Subcutaneous adipose tissue (tissue), 4 donors: Measurements from ENCODE around the gene GRK6. TPM values are rescaled to one million over a fixed set of nuclear protein-coding genes. Genes with fewer than 3 reads are reported as not detected.

Experiments used
- CTCF ChIP-seq: fragments of 450-650 bp; IDR thresholded peaks from one replicate; pipeline ENCODE4 v1.5.1; 2016; ENCODE audit warnings: low read depth, mild to moderate bottlenecking, control low read depth, antibody characterized with exemption, moderate library complexity
- total RNA-seq, 4 donors: library from RNA; depleted of rRNA; stranded (reverse); fragments of >200 nt; gene quantifications; one replicate each; pipeline ENCODE4 v1.1.0, GENCODE V29; 2016

Gene GRK6
- total RNA-seq, 4 donors from 2014 or later: 9.3 to 22.6 (median 19.7) TPM

DNA sequence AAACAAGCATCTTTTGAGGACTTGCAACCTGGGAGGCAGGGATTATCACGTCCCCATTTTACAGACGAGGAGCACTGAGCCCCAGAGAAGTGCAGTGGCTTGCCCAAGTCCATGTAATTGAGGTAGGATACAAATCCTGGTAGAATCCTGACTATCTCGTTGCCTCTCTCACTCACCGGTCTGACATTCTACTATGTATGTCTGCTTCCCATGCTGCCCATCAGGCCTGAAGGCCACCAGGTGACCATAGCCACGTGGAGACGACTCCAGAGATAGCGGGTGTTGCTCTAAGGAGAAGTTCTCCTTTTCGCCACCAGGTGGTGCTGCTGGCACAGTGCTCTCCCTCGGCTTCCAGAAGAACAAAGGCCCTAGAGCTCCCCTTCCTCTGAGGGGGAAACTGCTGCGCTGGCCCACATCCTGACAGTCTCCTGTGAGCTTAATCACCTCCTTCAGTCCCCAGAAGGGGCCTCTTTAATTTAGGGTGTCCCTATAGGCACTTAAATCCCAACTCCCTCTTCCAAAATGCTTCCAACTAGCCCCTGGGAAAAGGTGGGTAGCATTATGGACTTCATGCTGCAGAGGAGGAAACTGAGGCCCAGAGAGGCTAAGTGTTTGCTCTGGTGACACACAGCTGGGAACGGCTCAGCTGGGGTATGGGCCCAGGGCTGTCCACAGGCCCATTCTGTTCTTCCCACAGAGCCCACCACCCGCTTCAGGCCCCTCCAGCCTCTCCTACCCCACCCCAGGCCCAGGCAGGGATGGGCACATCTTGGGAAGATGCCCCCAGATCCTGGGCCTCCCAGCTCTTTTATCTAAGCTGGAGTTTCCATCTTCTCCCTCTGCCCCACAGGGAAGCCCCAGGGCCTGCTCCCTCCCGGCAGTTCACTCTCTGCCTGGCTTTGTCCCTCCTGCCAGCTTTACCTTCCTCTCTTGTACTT, 35.8 kb upstream of the GRK6 start:
- TF ChIP-seq CTCF: no peak

- no peak for TF ChIP-seq CTCF
Measured at GRCh38 chr5:177392765-177393164, 33.7 kb upstream of the GRK6 start.

DNA sequence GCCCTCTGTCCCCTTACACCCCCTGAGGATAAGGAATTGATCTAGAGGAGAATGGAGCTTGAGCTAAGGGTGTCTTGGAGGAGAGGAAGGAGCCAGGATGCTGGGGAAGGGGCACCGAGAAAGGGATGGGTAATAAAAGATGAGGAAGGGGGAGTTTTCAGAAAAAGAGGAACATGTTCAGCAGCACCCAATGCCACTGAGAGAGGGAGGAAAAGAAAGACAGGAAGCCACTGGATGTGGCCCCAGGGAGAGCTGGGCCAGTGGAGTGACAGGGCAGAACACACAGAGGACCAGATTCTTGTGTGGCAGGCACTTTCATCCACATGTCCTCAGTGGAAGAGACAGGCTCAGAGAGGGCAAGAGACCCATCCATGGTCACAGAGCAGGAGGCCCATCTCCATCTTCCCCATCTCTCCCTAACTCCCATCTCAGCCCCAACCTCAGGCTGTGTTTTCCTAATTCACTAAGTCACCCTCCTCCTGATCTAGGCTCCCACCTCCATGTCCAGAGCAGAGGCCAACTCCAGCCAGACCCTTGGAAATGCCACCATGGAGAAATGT, 33.2 kb upstream of the GRK6 start:
- TF ChIP-seq CTCF: no peak

DNA sequence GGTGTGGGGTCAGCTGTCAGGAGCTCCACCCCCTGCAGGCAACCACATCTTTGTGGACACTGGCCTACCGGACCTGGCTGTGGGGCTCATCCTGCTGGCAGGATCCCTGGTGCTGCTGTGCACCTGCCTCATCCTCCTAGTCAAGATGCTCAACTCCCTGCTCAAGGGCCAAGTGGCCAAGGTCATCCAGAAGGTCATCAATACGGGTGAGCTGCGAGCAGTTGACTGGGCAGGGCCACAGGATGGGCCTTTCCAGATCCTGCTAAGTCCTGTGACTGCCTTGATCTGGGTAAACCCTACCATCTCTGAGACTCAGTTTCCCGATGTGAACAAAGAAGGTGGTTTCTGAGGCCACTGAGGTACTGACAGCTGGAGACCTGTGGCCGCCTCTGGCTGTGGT, 32.5 kb upstream of the GRK6 start:
- TF ChIP-seq CTCF: no peak

DNA sequence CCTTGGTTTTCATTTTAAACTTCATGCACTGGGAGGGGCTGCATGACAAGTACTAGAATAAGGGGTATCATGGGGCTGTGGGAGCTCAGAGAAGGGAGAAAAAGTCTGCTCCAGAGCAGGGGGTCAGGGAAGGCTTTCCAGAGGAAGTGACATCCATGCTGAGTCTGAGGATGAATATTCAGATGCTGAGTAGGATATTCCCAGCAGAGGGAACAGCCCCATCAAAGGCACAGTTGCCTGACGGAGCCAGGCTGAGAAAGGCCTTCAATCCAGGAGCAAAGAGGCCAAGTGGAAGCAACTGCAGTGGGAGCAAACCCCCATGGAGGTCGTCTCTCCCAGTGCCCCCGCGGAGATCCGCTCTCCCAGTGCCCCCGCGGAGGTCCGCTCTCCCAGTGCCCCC, 30.4 kb upstream of the GRK6 start:
- TF ChIP-seq CTCF: no peak

- TF ChIP-seq CTCF: no peak
Measured at GRCh38 chr5:177396807-177397206, 29.7 kb upstream of the GRK6 start.

DNA sequence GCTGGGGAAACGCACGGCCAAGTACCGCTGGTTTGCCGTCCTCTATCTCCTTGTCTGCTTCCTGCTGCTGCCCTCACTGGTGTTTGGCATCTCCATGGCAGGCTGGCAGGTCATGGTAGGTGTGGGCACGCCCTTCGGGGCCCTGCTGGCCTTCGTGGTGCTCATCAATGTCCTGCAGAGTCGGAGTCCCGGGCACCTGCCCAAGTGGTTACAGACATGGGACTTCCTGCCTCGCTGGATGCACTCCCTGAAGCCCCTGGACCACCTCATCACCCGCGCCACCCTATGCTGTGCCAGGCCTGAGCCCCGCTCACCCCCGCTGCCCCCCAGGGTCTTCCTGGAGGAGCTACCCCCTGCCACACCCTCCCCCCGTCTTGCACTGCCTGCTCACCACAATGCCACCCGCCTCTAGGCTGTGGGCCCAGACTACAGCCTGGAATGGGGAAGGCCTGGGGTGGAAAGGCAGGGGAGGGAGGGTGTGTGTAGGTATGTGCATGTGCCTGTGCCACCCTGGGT, 28.5 kb upstream of the GRK6 start:
- TF ChIP-seq CTCF: no peak
